Measurements from ENCODE around the gene PADI1. TPM values are rescaled to one million over a fixed set of nuclear protein-coding genes. Genes with fewer than 3 reads are reported as not detected.
A peak's percentile ranks its signal among the peaks of the same experiment; 100 is the strongest.

The PADI1 gene
- total and polyA plus RNA-seq, 7 donors, result not detected

DNA sequence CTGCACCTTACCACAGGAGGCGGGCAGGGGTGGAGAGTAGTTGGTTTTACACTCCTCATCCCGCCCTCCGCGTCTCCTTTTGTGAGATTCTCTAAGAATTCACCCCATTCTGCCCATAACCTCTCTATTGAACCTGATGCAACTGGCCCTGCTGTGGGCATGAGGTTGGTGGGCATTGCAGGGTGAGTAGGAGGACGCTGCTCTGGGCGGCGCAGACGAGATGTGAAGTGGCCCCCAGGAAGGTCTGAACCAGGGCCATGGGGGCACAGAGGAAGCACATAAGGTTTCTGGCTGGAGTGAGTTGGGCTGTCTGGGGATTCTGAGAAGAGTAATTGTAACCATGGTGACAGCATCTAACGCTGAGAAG is 8.8 kb downstream of the PADI1 start:
- Histone ChIP-seq H3K4me1 (no peaks in the 10 kb centered on the region), H3K4me3 (no peak overlapping the region), H3K9me3 (no peaks in the 10 kb centered on the region), H3K27me3 (ENCODE audit: insufficient read depth in 3 of 3, low read length in 2 of 3) (peaks cover 0 to 41% (median 11%) of the 10 kb centered on the region in 3 donors), H3K27ac (no peak overlapping the region), H3K36me3 (ENCODE audit: insufficient read depth in 1 of 2, low read depth in 1 of 2) (no peaks in the 10 kb centered on the region)
- WGBS, 3 donors, result 79 to 83% (median 81%) methylated on average over 9 of the region's 9 CpGs
- ATAC-seq (no peak), DNase-seq (peak in 1 of 2 donors; percentile 22)
- TF ChIP-seq, protein P1, sequence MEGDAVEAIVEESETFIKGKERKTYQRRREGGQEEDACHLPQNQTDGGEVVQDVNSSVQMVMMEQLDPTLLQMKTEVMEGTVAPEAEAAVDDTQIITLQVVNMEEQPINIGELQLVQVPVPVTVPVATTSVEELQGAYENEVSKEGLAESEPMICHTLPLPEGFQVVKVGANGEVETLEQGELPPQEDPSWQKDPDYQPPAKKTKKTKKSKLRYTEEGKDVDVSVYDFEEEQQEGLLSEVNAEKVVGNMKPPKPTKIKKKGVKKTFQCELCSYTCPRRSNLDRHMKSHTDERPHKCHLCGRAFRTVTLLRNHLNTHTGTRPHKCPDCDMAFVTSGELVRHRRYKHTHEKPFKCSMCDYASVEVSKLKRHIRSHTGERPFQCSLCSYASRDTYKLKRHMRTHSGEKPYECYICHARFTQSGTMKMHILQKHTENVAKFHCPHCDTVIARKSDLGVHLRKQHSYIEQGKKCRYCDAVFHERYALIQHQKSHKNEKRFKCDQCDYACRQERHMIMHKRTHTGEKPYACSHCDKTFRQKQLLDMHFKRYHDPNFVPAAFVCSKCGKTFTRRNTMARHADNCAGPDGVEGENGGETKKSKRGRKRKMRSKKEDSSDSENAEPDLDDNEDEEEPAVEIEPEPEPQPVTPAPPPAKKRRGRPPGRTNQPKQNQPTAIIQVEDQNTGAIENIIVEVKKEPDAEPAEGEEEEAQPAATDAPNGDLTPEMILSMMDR (IDR thresholded peaks at IDR 0.05), result no peak
- intact Hi-C loops (cut with DNase I), result no loop called here

DNA sequence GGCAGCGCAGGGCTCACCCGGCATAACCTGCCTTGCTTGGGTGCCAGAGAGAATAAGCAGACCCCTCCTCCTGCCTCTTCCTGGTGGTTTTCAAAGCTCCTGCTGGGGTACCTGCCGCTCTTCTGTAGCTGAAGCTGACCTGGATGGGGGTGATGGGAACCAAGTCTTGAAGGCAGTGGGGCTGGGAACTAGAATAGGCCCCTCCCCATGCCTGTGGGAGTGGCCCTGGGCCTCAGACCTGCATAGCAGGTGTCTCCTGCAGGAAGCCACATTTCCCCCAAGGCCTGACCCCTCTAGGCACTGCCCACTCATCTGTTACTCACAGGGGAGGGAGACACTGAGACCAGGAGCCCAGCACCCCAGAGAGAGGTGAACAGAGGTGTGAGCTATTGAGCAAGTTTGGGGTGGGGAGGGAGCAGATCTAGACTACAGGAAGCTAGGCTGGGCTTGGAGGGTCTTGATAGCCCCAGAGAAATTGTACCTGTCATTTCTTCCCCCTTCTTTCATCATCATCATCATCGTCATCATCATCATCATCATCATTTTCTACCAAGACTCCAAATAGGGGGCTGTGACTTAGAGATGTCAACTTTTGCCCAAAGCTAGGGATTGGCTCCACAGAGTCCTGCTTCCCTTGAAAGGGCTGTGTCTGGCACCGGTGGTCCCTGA is 10.1 kb downstream of the PADI1 start:
- 79 to 84% (median 82%) methylated on average over 5 of the region's 5 CpGs for WGBS, 3 donors
- ATAC-seq (no peak), DNase-seq (no peak)
- no peaks in the 10 kb centered on the region for H3K36me3 ChIP-seq (ENCODE audit: insufficient read depth in 1 of 2, low read depth in 1 of 2)
- H3K27me3 ChIP-seq (ENCODE audit: insufficient read depth in 3 of 3, low read length in 2 of 3), result peaks cover 0 to 43% (median 11%) of the 10 kb centered on the region in 3 donors
- TF ChIP-seq, protein P1 (IDR thresholded peaks at IDR 0.05), result no peak
- H3K4me3 ChIP-seq, result no peak overlapping the region
- H3K4me1 ChIP-seq, result no peaks in the 10 kb centered on the region
- H3K9me3 ChIP-seq, result no peaks in the 10 kb centered on the region
- intact Hi-C loops (cut with DNase I), result no loop called here
- H3K27ac ChIP-seq, result no peak overlapping the region

DNA sequence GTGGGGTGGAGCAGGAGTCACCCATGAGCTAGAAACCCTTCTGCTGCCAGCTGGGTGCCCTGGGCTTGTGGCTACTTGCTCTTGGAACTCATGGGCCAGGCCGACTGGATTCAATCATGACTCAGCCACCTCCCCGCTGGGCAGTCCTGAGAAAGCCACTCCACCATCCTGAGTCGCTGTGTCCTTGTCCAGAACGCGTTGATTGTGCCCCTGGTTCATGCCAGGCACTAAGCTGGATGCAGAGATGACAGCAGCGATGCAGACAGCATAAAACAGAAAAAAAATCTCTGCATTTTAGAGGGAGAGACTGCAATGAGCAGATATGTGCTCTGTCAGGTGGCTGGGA is 10.6 kb downstream of the PADI1 start:
- H3K4me1 ChIP-seq, result no peaks in the 10 kb centered on the region
- no peaks in the 10 kb centered on the region for H3K9me3 ChIP-seq
- no peak for ATAC-seq
- no peak overlapping the region for H3K4me3 ChIP-seq
- WGBS, 3 donors, result 80 to 82% (median 81%) methylated on average over 6 of the region's 6 CpGs
- peaks cover 0 to 48% (median 11%) of the 10 kb centered on the region in 3 donors for H3K27me3 ChIP-seq (ENCODE audit: insufficient read depth in 3 of 3, low read length in 2 of 3)
- no peak for DNase-seq
- TF ChIP-seq, protein P1 (IDR thresholded peaks at IDR 0.05), result no peak
- intact Hi-C loops (cut with DNase I), result no loop called here
- no peaks in the 10 kb centered on the region for H3K36me3 ChIP-seq (ENCODE audit: insufficient read depth in 1 of 2, low read depth in 1 of 2)
- H3K27ac ChIP-seq, result no peak overlapping the region

DNA sequence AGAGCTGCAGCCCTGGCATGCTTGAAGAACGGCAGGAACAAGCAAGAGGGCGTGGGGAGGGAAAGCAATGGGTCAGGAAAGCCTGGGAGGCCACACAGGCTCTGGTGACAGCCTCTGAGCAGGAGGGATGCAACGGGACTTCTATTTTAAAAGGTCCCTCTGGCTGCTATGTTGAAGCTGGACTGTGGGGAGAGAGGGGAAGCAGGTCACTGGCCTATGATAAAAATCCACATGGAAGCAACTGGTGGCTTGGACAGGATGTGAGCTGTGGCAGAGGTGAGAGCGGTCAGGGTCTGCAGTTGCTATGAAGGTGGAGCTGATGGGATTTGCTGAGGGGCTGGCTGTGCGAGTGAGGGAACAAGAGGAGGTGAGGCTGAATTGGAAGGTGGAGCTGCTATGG is 11.2 kb downstream of the PADI1 start:
- H3K36me3 ChIP-seq (ENCODE audit: insufficient read depth in 1 of 2, low read depth in 1 of 2), result no peaks in the 10 kb centered on the region
- H3K9me3 ChIP-seq, result no peaks in the 10 kb centered on the region
- intact Hi-C loops (cut with DNase I), result no loop called here
- TF ChIP-seq, protein P1 (IDR thresholded peaks at IDR 0.05), result no peak
- peaks cover 0 to 48% (median 11%) of the 10 kb centered on the region in 3 donors for H3K27me3 ChIP-seq (ENCODE audit: insufficient read depth in 3 of 3, low read length in 2 of 3)
- no peak overlapping the region for H3K4me3 ChIP-seq
- H3K27ac ChIP-seq, result no peak overlapping the region
- DNase-seq (no peak), ATAC-seq (no peak)
- no peaks in the 10 kb centered on the region for H3K4me1 ChIP-seq
- 35 to 49% (median 46%) methylated on average over 5 of the region's 5 CpGs for WGBS, 3 donors

- DNase-seq (no peak), ATAC-seq (no peak)
- Histone ChIP-seq H3K4me3 (no peak overlapping the region), H3K36me3 (ENCODE audit: insufficient read depth in 1 of 2, low read depth in 1 of 2) (no peaks in the 10 kb centered on the region), H3K27me3 (ENCODE audit: insufficient read depth in 3 of 3, low read length in 2 of 3) (peaks cover 0 to 47% (median 11%) of the 10 kb centered on the region in 3 donors), H3K4me1 (no peaks in the 10 kb centered on the region), H3K27ac (no peak overlapping the region), H3K9me3 (no peaks in the 10 kb centered on the region)
- TF ChIP-seq, protein P1 (IDR thresholded peaks at IDR 0.05), result no peak
- WGBS, 3 donors, result 68 to 73% (median 71%) methylated on average over 3 of the region's 3 CpGs
- intact Hi-C loops (cut with DNase I), result no loop called here
Measured at GRCh38 chr1:17217607-17218006, 12.7 kb downstream of the PADI1 start.
